SK-N-SH (cell line): Measurements from ENCODE around the gene WHAMM.

ENCODE experiments used
- POLR2AphosphoS5 ChIP-seq: IDR thresholded peaks from 2 replicates; pipeline ENCODE4 v1.6.1; 2012; ENCODE audit warnings: low read depth, low read length
- TAF1 ChIP-seq: IDR thresholded peaks from 2 replicates; pipeline ENCODE4 v1.6.1; 2012; ENCODE audit warnings: low read depth, mild to moderate bottlenecking, low read length, moderate library complexity, borderline replicate concordance
- TF ChIP-seq, protein P1 (sequence below): fragments of 200-600 bp; sonication (generic); IDR thresholded peaks from 2 replicates; pipeline ENCODE4 v1.6.1; 2017; ENCODE audit warnings: antibody characterized with exemption, mild to moderate bottlenecking, moderate library complexity
- TF ChIP-seq, protein P2 (sequence below): IDR thresholded peaks from 2 replicates; pipeline ENCODE4; 2012

DNA sequence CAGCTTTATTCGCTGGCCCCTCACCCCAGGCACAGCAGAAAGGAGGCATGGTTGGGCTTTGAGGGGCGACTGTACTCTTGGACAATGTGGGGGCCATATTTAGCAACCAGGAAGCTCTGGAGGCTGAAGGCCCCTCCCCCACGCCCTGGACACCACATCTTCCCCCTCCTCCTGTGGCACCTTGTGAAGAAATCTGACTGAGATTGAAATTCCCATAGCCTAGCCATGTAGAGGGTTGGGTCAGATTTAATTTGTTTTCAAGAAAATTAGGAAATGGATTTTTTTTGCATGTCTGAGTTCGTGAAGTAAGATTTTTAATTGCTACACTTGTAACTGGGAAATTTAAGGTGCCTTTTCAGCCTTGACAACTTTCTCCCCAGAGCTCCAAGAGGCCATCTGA lies 28.1 kb upstream of the WHAMM start:
- no peak for TF ChIP-seq TAF1
- TF ChIP-seq POLR2AphosphoS5 = no peak
- TF ChIP-seq, protein P1, sequence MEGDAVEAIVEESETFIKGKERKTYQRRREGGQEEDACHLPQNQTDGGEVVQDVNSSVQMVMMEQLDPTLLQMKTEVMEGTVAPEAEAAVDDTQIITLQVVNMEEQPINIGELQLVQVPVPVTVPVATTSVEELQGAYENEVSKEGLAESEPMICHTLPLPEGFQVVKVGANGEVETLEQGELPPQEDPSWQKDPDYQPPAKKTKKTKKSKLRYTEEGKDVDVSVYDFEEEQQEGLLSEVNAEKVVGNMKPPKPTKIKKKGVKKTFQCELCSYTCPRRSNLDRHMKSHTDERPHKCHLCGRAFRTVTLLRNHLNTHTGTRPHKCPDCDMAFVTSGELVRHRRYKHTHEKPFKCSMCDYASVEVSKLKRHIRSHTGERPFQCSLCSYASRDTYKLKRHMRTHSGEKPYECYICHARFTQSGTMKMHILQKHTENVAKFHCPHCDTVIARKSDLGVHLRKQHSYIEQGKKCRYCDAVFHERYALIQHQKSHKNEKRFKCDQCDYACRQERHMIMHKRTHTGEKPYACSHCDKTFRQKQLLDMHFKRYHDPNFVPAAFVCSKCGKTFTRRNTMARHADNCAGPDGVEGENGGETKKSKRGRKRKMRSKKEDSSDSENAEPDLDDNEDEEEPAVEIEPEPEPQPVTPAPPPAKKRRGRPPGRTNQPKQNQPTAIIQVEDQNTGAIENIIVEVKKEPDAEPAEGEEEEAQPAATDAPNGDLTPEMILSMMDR = no peak
- TF ChIP-seq, protein P2, sequence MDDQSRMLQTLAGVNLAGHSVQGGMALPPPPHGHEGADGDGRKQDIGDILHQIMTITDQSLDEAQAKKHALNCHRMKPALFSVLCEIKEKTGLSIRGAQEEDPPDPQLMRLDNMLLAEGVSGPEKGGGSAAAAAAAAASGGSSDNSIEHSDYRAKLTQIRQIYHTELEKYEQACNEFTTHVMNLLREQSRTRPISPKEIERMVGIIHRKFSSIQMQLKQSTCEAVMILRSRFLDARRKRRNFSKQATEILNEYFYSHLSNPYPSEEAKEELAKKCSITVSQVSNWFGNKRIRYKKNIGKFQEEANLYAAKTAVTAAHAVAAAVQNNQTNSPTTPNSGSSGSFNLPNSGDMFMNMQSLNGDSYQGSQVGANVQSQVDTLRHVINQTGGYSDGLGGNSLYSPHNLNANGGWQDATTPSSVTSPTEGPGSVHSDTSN = no peak
